ENCODE measurements around the gene LPP. TPM values are rescaled to one million over a fixed set of nuclear protein-coding genes. Genes with fewer than 3 reads are reported as not detected.

LPP gene
- total and polyA plus RNA-seq, 2 of the 13 experiments (the other 11 are each of a cell fraction or from before 2014, with no cell fraction given), result 19.2 to 29.9 TPM

DNA sequence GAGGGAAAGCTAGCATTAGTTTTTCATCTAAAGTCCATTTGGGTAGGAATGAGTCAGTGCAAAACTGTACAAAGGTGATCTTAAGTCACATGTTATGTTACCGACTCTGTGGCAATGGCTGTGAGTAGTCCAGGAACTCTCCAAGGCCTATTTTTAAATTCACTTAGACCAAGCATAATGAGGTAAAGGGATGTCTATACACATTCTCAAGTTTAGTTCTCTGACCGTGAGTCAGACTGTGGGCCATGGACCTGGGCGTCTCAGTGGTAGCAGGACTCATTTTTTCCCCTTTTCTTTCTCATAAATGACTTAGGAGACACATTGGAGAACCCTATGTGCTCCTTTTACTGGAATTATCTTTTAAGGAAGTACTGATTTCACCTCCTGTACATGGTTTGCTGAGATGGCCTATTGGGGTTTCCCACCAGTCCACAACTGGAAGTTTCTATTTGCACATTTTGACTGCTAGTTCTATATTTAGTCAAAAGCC lies 529.1 kb downstream of the LPP start:
- FAIRE-seq, result no peak
- H3K27ac ChIP-seq (ENCODE audit: extremely low read length, insufficient read depth, low read length), result no peak overlapping the region
- in situ Hi-C loops (cut with HindIII; ENCODE audit: extremely low pct_ligation_motif_present, low pct_unique_long_range_greater_than_20kb), result no loop called here

More for the DNA sequence above, 529.1 kb downstream of the LPP start:
- Histone ChIP-seq H3K4me2 (ENCODE audit: low read depth, low read length) (no peak overlapping the region), H4K20me1 (ENCODE audit: insufficient read depth, low read length) (no peaks in the 10 kb centered on the region), H3K36me3 (replicated peaks in 1 of 2; ENCODE audit: control insufficient read depth in 1 of 2, insufficient read depth in 2 of 2, low read length in 2 of 2) (no peaks in the 10 kb centered on the region), H3K79me2 (ENCODE audit: insufficient read depth, low read length) (no peaks in the 10 kb centered on the region), H3K27me3 (ENCODE audit: control insufficient read depth in 1 of 2, insufficient read depth in 2 of 2, low read length in 2 of 2) (no peaks in the 10 kb centered on the region), H3K9me3 (ENCODE audit: low read length) (no peaks in the 10 kb centered on the region), H3K9ac (ENCODE audit: insufficient read depth, low read depth, low read length) (no peak overlapping the region), H3K4me3 (replicated peaks in 1 of 3; ENCODE audit: insufficient read depth in 1 of 3, low read depth in 2 of 3, low read length in 3 of 3) (no peak overlapping the region), H2AFZ (ENCODE audit: low read length) (no peak overlapping the region), H3K4me1 (ENCODE audit: insufficient read depth, low read length) (peaks cover 28% of the 10 kb centered on the region)
- peak; percentile 6 for DNase-seq (ENCODE audit: low spot score)
- TF ChIP-seq FOXC1 (CRISPR knock-in tag; IDR thresholded peaks at IDR 0.05; ENCODE audit: borderline replicate concordance) (no peak), RARG (CRISPR knock-in tag; IDR thresholded peaks at IDR 0.05; ENCODE audit: low read depth) (no peak), ZBTB38 (CRISPR knock-in tag; IDR thresholded peaks at IDR 0.05) (no peak), DNMT3B (CRISPR knock-in tag; conservative IDR thresholded peaks at IDR 0.05) (no peak)
- TF ChIP-seq, protein P1, sequence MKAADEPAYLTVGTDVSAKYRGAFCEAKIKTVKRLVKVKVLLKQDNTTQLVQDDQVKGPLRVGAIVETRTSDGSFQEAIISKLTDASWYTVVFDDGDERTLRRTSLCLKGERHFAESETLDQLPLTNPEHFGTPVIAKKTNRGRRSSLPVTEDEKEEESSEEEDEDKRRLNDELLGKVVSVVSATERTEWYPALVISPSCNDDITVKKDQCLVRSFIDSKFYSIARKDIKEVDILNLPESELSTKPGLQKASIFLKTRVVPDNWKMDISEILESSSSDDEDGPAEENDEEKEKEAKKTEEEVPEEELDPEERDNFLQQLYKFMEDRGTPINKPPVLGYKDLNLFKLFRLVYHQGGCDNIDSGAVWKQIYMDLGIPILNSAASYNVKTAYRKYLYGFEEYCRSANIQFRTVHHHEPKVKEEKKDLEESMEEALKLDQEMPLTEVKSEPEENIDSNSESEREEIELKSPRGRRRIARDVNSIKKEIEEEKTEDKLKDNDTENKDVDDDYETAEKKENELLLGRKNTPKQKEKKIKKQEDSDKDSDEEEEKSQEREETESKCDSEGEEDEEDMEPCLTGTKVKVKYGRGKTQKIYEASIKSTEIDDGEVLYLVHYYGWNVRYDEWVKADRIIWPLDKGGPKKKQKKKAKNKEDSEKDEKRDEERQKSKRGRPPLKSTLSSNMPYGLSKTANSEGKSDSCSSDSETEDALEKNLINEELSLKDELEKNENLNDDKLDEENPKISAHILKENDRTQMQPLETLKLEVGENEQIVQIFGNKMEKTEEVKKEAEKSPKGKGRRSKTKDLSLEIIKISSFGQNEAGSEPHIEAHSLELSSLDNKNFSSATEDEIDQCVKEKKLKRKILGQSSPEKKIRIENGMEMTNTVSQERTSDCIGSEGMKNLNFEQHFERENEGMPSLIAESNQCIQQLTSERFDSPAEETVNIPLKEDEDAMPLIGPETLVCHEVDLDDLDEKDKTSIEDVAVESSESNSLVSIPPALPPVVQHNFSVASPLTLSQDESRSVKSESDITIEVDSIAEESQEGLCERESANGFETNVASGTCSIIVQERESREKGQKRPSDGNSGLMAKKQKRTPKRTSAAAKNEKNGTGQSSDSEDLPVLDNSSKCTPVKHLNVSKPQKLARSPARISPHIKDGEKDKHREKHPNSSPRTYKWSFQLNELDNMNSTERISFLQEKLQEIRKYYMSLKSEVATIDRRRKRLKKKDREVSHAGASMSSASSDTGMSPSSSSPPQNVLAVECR (CRISPR knock-in tag; IDR thresholded peaks at IDR 0.05; ENCODE audit: borderline replicate concordance), result no peak
- TF ChIP-seq, protein P2, sequence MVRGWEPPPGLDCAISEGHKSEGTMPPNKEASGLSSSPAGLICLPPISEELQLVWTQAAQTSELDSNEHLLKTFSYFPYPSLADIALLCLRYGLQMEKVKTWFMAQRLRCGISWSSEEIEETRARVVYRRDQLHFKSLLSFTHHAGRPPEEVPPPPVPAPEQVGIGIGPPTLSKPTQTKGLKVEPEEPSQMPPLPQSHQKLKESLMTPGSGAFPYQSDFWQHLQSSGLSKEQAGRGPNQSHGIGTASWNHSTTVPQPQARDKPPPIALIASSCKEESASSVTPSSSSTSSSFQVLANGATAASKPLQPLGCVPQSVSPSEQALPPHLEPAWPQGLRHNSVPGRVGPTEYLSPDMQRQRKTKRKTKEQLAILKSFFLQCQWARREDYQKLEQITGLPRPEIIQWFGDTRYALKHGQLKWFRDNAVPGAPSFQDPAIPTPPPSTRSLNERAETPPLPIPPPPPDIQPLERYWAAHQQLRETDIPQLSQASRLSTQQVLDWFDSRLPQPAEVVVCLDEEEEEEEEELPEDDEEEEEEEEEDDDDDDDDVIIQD (CRISPR knock-in tag; IDR thresholded peaks at IDR 0.05; ENCODE audit: low read depth), result peak; percentile 82
- TF ChIP-seq, protein P3, sequence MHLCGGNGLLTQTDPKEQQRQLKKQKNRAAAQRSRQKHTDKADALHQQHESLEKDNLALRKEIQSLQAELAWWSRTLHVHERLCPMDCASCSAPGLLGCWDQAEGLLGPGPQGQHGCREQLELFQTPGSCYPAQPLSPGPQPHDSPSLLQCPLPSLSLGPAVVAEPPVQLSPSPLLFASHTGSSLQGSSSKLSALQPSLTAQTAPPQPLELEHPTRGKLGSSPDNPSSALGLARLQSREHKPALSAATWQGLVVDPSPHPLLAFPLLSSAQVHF (CRISPR knock-in tag; IDR thresholded peaks at IDR 0.05), result no peak
- POLR2A ChIA-PET, result no interaction called here
- 89% methylated on average over 3 of the region's 3 CpGs for WGBS (ENCODE audit: low lambda C conversion rate)
- intact Hi-C loops (cut with micrococcal nuclease; ENCODE audit: unreplicated experiment), result no loop called here
- no peak; the same call in 2 of the 3 replicates for ATAC-seq
- CTCF ChIA-PET (ENCODE audit: low intra/inter-chr PET ratio, low total read pairs), result no interaction called here
- BruUV-seq (replicated peaks), result no TSS peak
